ENCODE measurements around the gene OOSP1. TPM values are rescaled to one million over a fixed set of nuclear protein-coding genes. Genes with fewer than 3 reads are reported as not detected.

OOSP1 gene
- total RNA-seq: not detected
- polyA plus RNA-seq (2013, experiment 1 of 2): not detected
- not detected for polyA plus RNA-seq (2013, experiment 2 of 2)
- long read RNA-seq, experiment 1: 0 reads
- long read RNA-seq, experiment 2: 0 reads
- long read RNA-seq, experiment 3: 0 reads
- long read RNA-seq, experiment 4: 0 reads

GRCh38 chr11:59938132-59938531 lies at the start of gene OOSP1:
Gene OOSP1, plus strand, starts transcription at chr11:59938432. Its CDS starts 23 bp downstream, at chr11:59938455.
- 94% methylated on average over 2 of the region's 2 CpGs; no CpG with 5 or more reads in 1 of the 2 experiments for WGBS, 2 experiments (ENCODE audit: insufficient coverage in 1 of 2, insufficient read length in 1 of 2)
- no peak for TF ChIP-seq CTCF (conservative IDR thresholded peaks at IDR 0.05)
- Histone ChIP-seq H3K9me3 (ENCODE audit: control insufficient read depth, low read length) (no peaks in the 10 kb centered on the region), H3K4me1 (ENCODE audit: control insufficient read depth, insufficient read depth, low read length) (no peaks in the 10 kb centered on the region), H3K9ac (ENCODE audit: extremely low read depth, low read length, poor library complexity, severe bottlenecking) (no peak within 1 kb of the TSS), H3K4me3 (ENCODE audit: low read length) (no peak within 1 kb of the TSS), H3K27me3 (ENCODE audit: control insufficient read depth, insufficient read depth, low read length, poor library complexity, severe bottlenecking) (no peaks in the 10 kb centered on the region), H3K36me3 (ENCODE audit: control insufficient read depth, insufficient read depth, low read length) (no peaks in the 10 kb centered on the region), H3K27ac (ENCODE audit: low read depth, low read length) (no peak within 1 kb of the TSS)
- DNase-seq: no peak
- H3K27me3 Mint-ChIP-seq (ENCODE audit: insufficient read depth): no peaks in the 10 kb centered on the region
- no peak within 1 kb of the TSS for H3K27ac Mint-ChIP-seq
- H3K4me3 Mint-ChIP-seq: no peak within 1 kb of the TSS
- H3K9me3 Mint-ChIP-seq: peaks cover 4% of the 10 kb centered on the region
- no peaks in the 10 kb centered on the region for H3K36me3 Mint-ChIP-seq (ENCODE audit: low read depth)
- no peaks in the 10 kb centered on the region for H3K4me1 Mint-ChIP-seq

GRCh38 chr11:59891781-59892181 lies 46.5 kb upstream of the OOSP1 start:
- Histone ChIP-seq H3K4me1 (ENCODE audit: control insufficient read depth, insufficient read depth, low read length) (no peaks in the 10 kb centered on the region), H3K36me3 (ENCODE audit: control insufficient read depth, insufficient read depth, low read length) (no peaks in the 10 kb centered on the region), H3K9ac (ENCODE audit: extremely low read depth, low read length, poor library complexity, severe bottlenecking) (no peak overlapping the region), H3K4me3 (ENCODE audit: low read length) (no peak overlapping the region), H3K27ac (ENCODE audit: low read depth, low read length) (no peak overlapping the region), H3K9me3 (ENCODE audit: control insufficient read depth, low read length) (peaks cover 7% of the 10 kb centered on the region), H3K27me3 (ENCODE audit: control insufficient read depth, insufficient read depth, low read length, poor library complexity, severe bottlenecking) (no peaks in the 10 kb centered on the region)
- H3K36me3 Mint-ChIP-seq (ENCODE audit: low read depth): peaks cover 11% of the 10 kb centered on the region
- DNase-seq: peak; percentile 87
- TF ChIP-seq CTCF (conservative IDR thresholded peaks at IDR 0.05): peak; percentile 41
- H3K9me3 Mint-ChIP-seq: peaks cover 27% of the 10 kb centered on the region
- no peaks in the 10 kb centered on the region for H3K27me3 Mint-ChIP-seq (ENCODE audit: insufficient read depth)
- H3K4me1 Mint-ChIP-seq: peaks cover 5% of the 10 kb centered on the region
- H3K27ac Mint-ChIP-seq: peak overlapping the region; percentile 66
- H3K4me3 Mint-ChIP-seq: no peak overlapping the region
- WGBS, 2 experiments (ENCODE audit: insufficient coverage in 1 of 2, insufficient read length in 1 of 2): 49 to 50% methylated on average over 4 of the region's 4 CpGs

GRCh38 chr11:59894616-59895015 lies 43.6 kb upstream of the OOSP1 start:
- H3K9me3 Mint-ChIP-seq: peaks cover 6% of the 10 kb centered on the region

More at GRCh38 chr11:59894616-59895015, 43.6 kb upstream of the OOSP1 start:
- Histone ChIP-seq H3K4me3 (ENCODE audit: low read length) (no peak overlapping the region), H3K27ac (ENCODE audit: low read depth, low read length) (no peak overlapping the region), H3K9me3 (ENCODE audit: control insufficient read depth, low read length) (no peaks in the 10 kb centered on the region), H3K4me1 (ENCODE audit: control insufficient read depth, insufficient read depth, low read length) (no peaks in the 10 kb centered on the region), H3K36me3 (ENCODE audit: control insufficient read depth, insufficient read depth, low read length) (no peaks in the 10 kb centered on the region), H3K27me3 (ENCODE audit: control insufficient read depth, insufficient read depth, low read length, poor library complexity, severe bottlenecking) (no peaks in the 10 kb centered on the region), H3K9ac (ENCODE audit: extremely low read depth, low read length, poor library complexity, severe bottlenecking) (no peak overlapping the region)
- Mint-ChIP-seq H3K4me1 (peaks cover 5% of the 10 kb centered on the region), H3K27me3 (ENCODE audit: insufficient read depth) (no peaks in the 10 kb centered on the region), H3K4me3 (no peak overlapping the region), H3K27ac (no peak overlapping the region), H3K36me3 (ENCODE audit: low read depth) (peaks cover under 1% of the 10 kb centered on the region)
- no peak for TF ChIP-seq CTCF (conservative IDR thresholded peaks at IDR 0.05)
- DNase-seq: no peak
- 89% methylated on average over 1 of the region's 1 CpG; no CpG with 5 or more reads in 1 of the 2 experiments for WGBS, 2 experiments (ENCODE audit: insufficient coverage in 1 of 2, insufficient read length in 1 of 2)
